A549 (cell line): Measurements from ENCODE around the gene ZNF91. TPM values are rescaled to one million over a fixed set of nuclear protein-coding genes. Genes with fewer than 3 reads are reported as not detected.

Experiments used
- ATAC-seq, 2 experiments: fragments of 200-7000 bp in 1 of 2; fragments of >200 bp in 1 of 2; cut with Nextera tagmentation in 1 of 2; cut with Tn5 transposase in 1 of 2; 3 replicates each; pipeline versions ENCODE4 v1.8.0 to v1.9.1; 2018 to 2020; ENCODE audit warnings: mild to moderate bottlenecking in 1 of 2, moderate library complexity in 1 of 2
- CTCF ChIA-PET: fragments of 300-600 bp; sonication (Branson Sonifier 250); formaldehyde crosslinking; extraction: SDS; loops from one replicate; lab custom pipeline; 2021; ENCODE audit warnings: antibody characterized with exemption, inconsistent platforms; lab: Yijun Ruan, JAX
- POLR2A ChIA-PET: fragments of 350-600 bp; formaldehyde crosslinking; extraction: SDS; loops from one replicate; lab custom pipeline; 2021; ENCODE audit warnings: antibody characterized with exemption, inconsistent platforms; lab: Yijun Ruan, JAX
- DNase-seq, 2 experiments: peaks; one replicate each; pipeline versions ENCODE4 v3.0.0 to v3.0.0-alpha.2; 2011 to 2016; ENCODE audit warnings: low read depth in 1 of 2, low spot score in 1 of 2
- FAIRE-seq: peaks from 2 replicates; lab custom pipeline; 2011; peaks lifted over from hg19 to GRCh38; lab: Jason Lieb, UNC
- H3K27ac ChIP-seq, 2 experiments: fragments of >200 bp; sonication (Bioruptor Twin); formaldehyde crosslinking; 3 replicates each; pipeline ENCODE4 v1.5.1; 2016 to 2017
- H3K4me1 ChIP-seq: fragments of >200 bp; sonication (Bioruptor Twin); formaldehyde crosslinking; 3 replicates; pipeline ENCODE4 v1.6.1; 2016
- H3K4me2 ChIP-seq: fragments of >200 bp; sonication (Bioruptor Twin); formaldehyde crosslinking; 3 replicates; pipeline ENCODE4 v1.6.1; 2016
- H3K4me3 ChIP-seq: fragments of >200 bp; sonication (Bioruptor Twin); formaldehyde crosslinking; 3 replicates; pipeline ENCODE4 v1.5.1; 2016
- H3K9me3 ChIP-seq: fragments of >200 bp; sonication (Bioruptor Twin); formaldehyde crosslinking; 3 replicates; pipeline ENCODE4 v1.6.1; 2016
- BCL3 ChIP-seq: fragments of >200 bp; sonication (Bioruptor Twin); formaldehyde crosslinking; IDR thresholded peaks from 3 replicates; pipeline ENCODE4 v1.6.1; 2016
- CBX8 ChIP-seq: fragments of 200-600 bp; sonication (generic); IDR thresholded peaks from 2 replicates; pipeline ENCODE4 v1.6.1; 2016
- CHD2 ChIP-seq: fragments of 150-350 bp; IDR thresholded peaks from 2 replicates; pipeline ENCODE4 v1.6.1; 2014; ENCODE audit warnings: low read length; ENCODE audit not compliant: partially characterized antibody
- CHD4 ChIP-seq: fragments of 200-600 bp; sonication (generic); IDR thresholded peaks from 2 replicates; pipeline ENCODE4 v1.6.1; 2016; ENCODE audit warnings: antibody characterized with exemption, mild to moderate bottlenecking, borderline replicate concordance
- EHMT2 ChIP-seq: fragments of 200-600 bp; sonication (generic); IDR thresholded peaks from 2 replicates; pipeline ENCODE4 v1.6.1; 2016; ENCODE audit warnings: antibody characterized with exemption, low read depth, mild to moderate bottlenecking, moderate library complexity
- ELK1 ChIP-seq: fragments of 150-350 bp; IDR thresholded peaks from 2 replicates; pipeline ENCODE4 v1.6.1; 2014; ENCODE audit warnings: low read depth, mild to moderate bottlenecking, low read length
- EP300 ChIP-seq, 2 experiments: fragments of >200 bp; sonication (Bioruptor Twin); formaldehyde crosslinking; IDR thresholded peaks; 2 replicates in 1 of 2; 3 replicates in 1 of 2; pipeline ENCODE4 v1.6.1; 2016 to 2017
- ESRRA ChIP-seq: fragments of 150-350 bp; IDR thresholded peaks from 2 replicates; pipeline ENCODE4 v1.6.1; 2014; ENCODE audit warnings: mild to moderate bottlenecking, low read length, borderline replicate concordance
- HES2 ChIP-seq: fragments of >200 bp; sonication (Bioruptor Twin); formaldehyde crosslinking; IDR thresholded peaks from 2 replicates; pipeline ENCODE4 v1.6.1; 2016
- HEYL ChIP-seq: fragments of 250-450 bp; sonication (Bioruptor Pico); IDR thresholded peaks from 2 replicates; pipeline ENCODE4 v1.8.0; 2021; ENCODE audit warnings: mild to moderate bottlenecking, moderate library complexity
- HMGXB4 ChIP-seq: fragments of 250-450 bp; sonication (Bioruptor Pico); IDR thresholded peaks from 2 replicates; pipeline ENCODE4 v1.5.0; 2021; ENCODE audit warnings: mild to moderate bottlenecking, moderate library complexity, borderline replicate concordance
- HOXA7 ChIP-seq: fragments of 250-450 bp; sonication (Bioruptor Pico); IDR thresholded peaks from 2 replicates; pipeline ENCODE4 v1.5.0; 2020; ENCODE audit warnings: mild to moderate bottlenecking, moderate library complexity
- HOXB13 ChIP-seq: fragments of 250-450 bp; sonication (Bioruptor Pico); IDR thresholded peaks from 2 replicates; pipeline ENCODE4 v1.5.0; 2020; ENCODE audit warnings: low read depth, mild to moderate bottlenecking, moderate library complexity
- JUN ChIP-seq, 2 experiments: fragments of >200 bp; sonication (Bioruptor Twin); formaldehyde crosslinking; IDR thresholded peaks; 2 replicates in 1 of 2; 3 replicates in 1 of 2; pipeline ENCODE4 v1.6.1; 2016 to 2017
- NPAS2 ChIP-seq: fragments of 250-450 bp; sonication (Bioruptor Pico); IDR thresholded peaks from 2 replicates; pipeline ENCODE4 v1.8.0; 2022; ENCODE audit warnings: mild to moderate bottlenecking, moderate library complexity, borderline replicate concordance
- PHF8 ChIP-seq: fragments of 200-600 bp; sonication (generic); IDR thresholded peaks from 2 replicates; pipeline ENCODE4 v1.6.1; 2016; ENCODE audit warnings: low read depth, mild to moderate bottlenecking, antibody characterized with exemption, moderate library complexity, borderline replicate concordance
- POLR2AphosphoS2 ChIP-seq: conservative IDR thresholded peaks from 2 replicates; pipeline ENCODE4 v1.6.1; 2012; ENCODE audit warnings: low read length, improper control_type of control experiment, inconsistent platforms
- RCOR1 ChIP-seq: fragments of 150-350 bp; IDR thresholded peaks from 2 replicates; pipeline ENCODE4 v1.6.1; 2014; ENCODE audit warnings: antibody characterized with exemption, low read length, low read depth
- REST ChIP-seq: fragments of 200-600 bp; sonication (generic); IDR thresholded peaks from 2 replicates; pipeline ENCODE4 v1.6.1; 2016; ENCODE audit warnings: antibody characterized with exemption, mild to moderate bottlenecking, moderate library complexity
- RNF2 ChIP-seq: fragments of 200-600 bp; sonication (generic); IDR thresholded peaks from 2 replicates; pipeline ENCODE4 v1.6.1; 2016; ENCODE audit warnings: low read depth, mild to moderate bottlenecking, antibody characterized with exemption, moderate library complexity, borderline replicate concordance
- USF2 ChIP-seq: fragments of 450-650 bp; IDR thresholded peaks from 2 replicates; pipeline ENCODE4 v1.6.1; 2014; ENCODE audit warnings: antibody characterized with exemption
- ZFP36 ChIP-seq: fragments of 450-650 bp; IDR thresholded peaks from 2 replicates; pipeline ENCODE4 v1.6.1; 2014; ENCODE audit warnings: borderline replicate concordance; ENCODE audit not compliant: partially characterized antibody
- ZNF302 ChIP-seq: fragments of 250-450 bp; sonication (Bioruptor Pico); IDR thresholded peaks from 2 replicates; pipeline ENCODE4 v1.9.0; 2021; ENCODE audit warnings: inconsistent platforms, mild to moderate bottlenecking, moderate library complexity
- ZSCAN20 ChIP-seq: fragments of 250-450 bp; sonication (Bioruptor Pico); IDR thresholded peaks from 2 replicates; pipeline ENCODE4 v1.8.0; 2022; ENCODE audit warnings: mild to moderate bottlenecking, moderate library complexity
- WGBS: methylation state at CpG from one replicate; pipeline ENCODE4 v1.1.6; 2017; ENCODE audit errors: missing lambda C conversion rate; 5-methylcytosine and 5-hydroxymethylcytosine counted together
- polyA plus RNA-seq, 4 experiments: library from polyadenylated mRNA; depleted of rRNA in 3 of 4; stranded (reverse); fragments of >200 nt; fragmentation: RNase III in 1 of 4; extraction: RNeasy Plus Mini Kit Qiagen cat#74134 plus additional on column Dnase treatment in 1 of 4; gene quantifications; 2 replicates in 3 of 4; 3 replicates in 1 of 4; pipeline ENCODE4 v1.2.3, GENCODE V29; 2011 to 2017

The ZNF91 gene
- polyA plus RNA-seq, 2 of the 4 experiments (the other 2 are of a cell fraction), result 0.17 to 0.76 TPM

- ChIA-PET CTCF (no interaction called here), POLR2A (no interaction called here)
- ATAC-seq, result no peak
- Histone ChIP-seq H3K9me3 (peaks cover 31% of the 10 kb centered on the region), H3K4me2 (no peak overlapping the region)
- WGBS, result 0% methylated on average over 2 of the region's 2 CpGs
- TF ChIP-seq ZFP36, result no peak
- no peak for TF ChIP-seq CHD4
- no peak for TF ChIP-seq EHMT2
- no peak for TF ChIP-seq HEYL (CRISPR knock-in tag)
- TF ChIP-seq PHF8, result no peak
- no peak for TF ChIP-seq HES2
- no peak for TF ChIP-seq ESRRA
- TF ChIP-seq ZNF302 (CRISPR knock-in tag), result no peak
- TF ChIP-seq REST, result no peak
- no peak for TF ChIP-seq HOXB13
- TF ChIP-seq CHD2, result no peak
- TF ChIP-seq BCL3, result no peak
- TF ChIP-seq ZSCAN20 (CRISPR knock-in tag), result no peak
- TF ChIP-seq JUN (IDR thresholded peaks at IDR 0.05), result no peak
- no peak for TF ChIP-seq ELK1
- no peak for TF ChIP-seq EP300 (IDR thresholded peaks at IDR 0.05)
- TF ChIP-seq, all 56 proteins: peak for 0
- Histone ChIP-seq H3K4me1 (no peaks in the 10 kb centered on the region), H3K27ac (no peak overlapping the region), H3K4me3 (no peak overlapping the region)
- no peak for FAIRE-seq
- no peak for DNase-seq
Observed at GRCh38 chr19:23313196-23313595, 82.1 kb downstream of the ZNF91 start.

- FAIRE-seq, result no peak
- H3K4me1 ChIP-seq, result no peaks in the 10 kb centered on the region
- POLR2A ChIA-PET, result no interaction called here
- WGBS, result 0% methylated on average over 1 of the region's 1 CpG
- no peak overlapping the region for H3K4me2 ChIP-seq
- ATAC-seq, result no peak
- no peak overlapping the region for H3K27ac ChIP-seq
- CTCF ChIA-PET, result no interaction called here
- H3K9me3 ChIP-seq, result peaks cover 33% of the 10 kb centered on the region
- TF ChIP-seq USF2 (no peak), POLR2AphosphoS2 (no peak), NPAS2 (CRISPR knock-in tag) (no peak), HEYL (CRISPR knock-in tag) (no peak), HMGXB4 (no peak), RCOR1 (no peak), ESRRA (no peak), HOXA7 (CRISPR knock-in tag) (no peak), RNF2 (no peak), CBX8 (no peak), BCL3 (no peak)
- DNase-seq, result no peak
- no peak overlapping the region for H3K4me3 ChIP-seq
Observed at GRCh38 chr19:23312515-23312914, 82.8 kb downstream of the ZNF91 start.
